Measurements from ENCODE around the gene TNFAIP2.
A peak's percentile ranks its signal among the peaks of the same experiment; 100 is the strongest.
"Not testable (repeated sequence)": the region's sequence is repeated elsewhere in the genome, so short reads cannot be mapped to it uniquely, and the experiment has no call there.

The TNFAIP2 gene

GRCh38 chr14:103172921-103173320, 49.7 kb downstream of the TNFAIP2 start:
- no peaks in the 10 kb centered on the region for H3K27me3 ChIP-seq (ENCODE audit: control insufficient read depth in 1 of 2, insufficient read depth in 2 of 2, low read length in 2 of 2)
- H3K27ac ChIP-seq (ENCODE audit: low read depth, low read length), result no peak overlapping the region
- H3K36me3 ChIP-seq (ENCODE audit: control insufficient read depth in 1 of 2, insufficient read depth in 2 of 2, low read length in 2 of 2), result no peaks in the 10 kb centered on the region
- H3K4me3 ChIP-seq (ENCODE audit: low read depth in 1 of 2, low read length in 2 of 2), result no peak overlapping the region
- peaks cover 14 to 33% of the 10 kb centered on the region in 2 donors for H3K9me3 ChIP-seq (ENCODE audit: control insufficient read depth in 1 of 2, low read length in 2 of 2)
- H3K9ac ChIP-seq (ENCODE audit: low read depth in 1 of 2, low read length in 2 of 2), result no peak overlapping the region
- no peaks in the 10 kb centered on the region for H3K4me1 ChIP-seq (ENCODE audit: control insufficient read depth in 1 of 2, insufficient read depth in 2 of 2, low read length in 2 of 2)

GRCh38 chr14:103173887-103174286, 50.6 kb downstream of the TNFAIP2 start:
- not testable (repeated sequence) for H3K4me1 ChIP-seq (ENCODE audit: control insufficient read depth in 1 of 2, insufficient read depth in 2 of 2, low read length in 2 of 2); H3K4me3 ChIP-seq (ENCODE audit: low read depth in 1 of 2, low read length in 2 of 2); H3K36me3 ChIP-seq (ENCODE audit: control insufficient read depth in 1 of 2, insufficient read depth in 2 of 2, low read length in 2 of 2); H3K27ac ChIP-seq (ENCODE audit: low read depth, low read length); H3K9ac ChIP-seq (ENCODE audit: low read depth in 1 of 2, low read length in 2 of 2); H3K27me3 ChIP-seq (ENCODE audit: control insufficient read depth in 1 of 2, insufficient read depth in 2 of 2, low read length in 2 of 2)
- peaks cover 14 to 23% of the 10 kb centered on the region in 2 donors for H3K9me3 ChIP-seq (ENCODE audit: control insufficient read depth in 1 of 2, low read length in 2 of 2)

- not testable (repeated sequence) for H3K36me3 ChIP-seq (ENCODE audit: control insufficient read depth in 1 of 2, insufficient read depth in 2 of 2, low read length in 2 of 2); H3K27me3 ChIP-seq (ENCODE audit: control insufficient read depth in 1 of 2, insufficient read depth in 2 of 2, low read length in 2 of 2)
These were observed 52.9 kb downstream of the TNFAIP2 start for GRCh38 chr14:103176176-103176575.

GRCh38 chr14:103177376-103177775, 54.1 kb downstream of the TNFAIP2 start:
- Histone ChIP-seq H3K27ac (ENCODE audit: low read depth, low read length) (no peak overlapping the region), H3K4me1 (ENCODE audit: control insufficient read depth in 1 of 2, insufficient read depth in 2 of 2, low read length in 2 of 2) (no peaks in the 10 kb centered on the region), H3K9ac (ENCODE audit: low read depth in 1 of 2, low read length in 2 of 2) (no peak overlapping the region), H3K36me3 (ENCODE audit: control insufficient read depth in 1 of 2, insufficient read depth in 2 of 2, low read length in 2 of 2) (no peaks in the 10 kb centered on the region), H3K27me3 (ENCODE audit: control insufficient read depth in 1 of 2, insufficient read depth in 2 of 2, low read length in 2 of 2) (no peaks in the 10 kb centered on the region), H3K4me3 (ENCODE audit: low read depth in 1 of 2, low read length in 2 of 2) (no peak overlapping the region), H3K9me3 (ENCODE audit: control insufficient read depth in 1 of 2, low read length in 2 of 2) (peaks cover 5 to 14% of the 10 kb centered on the region in 2 donors)

More at GRCh38 chr14:103176176-103176575, 52.9 kb downstream of the TNFAIP2 start:
- not testable (repeated sequence) for H3K4me3 ChIP-seq (ENCODE audit: low read depth in 1 of 2, low read length in 2 of 2); H3K27ac ChIP-seq (ENCODE audit: low read depth, low read length); H3K4me1 ChIP-seq (ENCODE audit: control insufficient read depth in 1 of 2, insufficient read depth in 2 of 2, low read length in 2 of 2); H3K9ac ChIP-seq (ENCODE audit: low read depth in 1 of 2, low read length in 2 of 2)
- H3K9me3 ChIP-seq (ENCODE audit: control insufficient read depth in 1 of 2, low read length in 2 of 2), result peaks cover 5 to 14% of the 10 kb centered on the region in 2 donors

- H3K27ac ChIP-seq (ENCODE audit: low read depth, low read length), result no peak overlapping the region
- no peaks in the 10 kb centered on the region for H3K27me3 ChIP-seq (ENCODE audit: control insufficient read depth in 1 of 2, insufficient read depth in 2 of 2, low read length in 2 of 2)
- no peak overlapping the region for H3K9ac ChIP-seq (ENCODE audit: low read depth in 1 of 2, low read length in 2 of 2)
- no peak overlapping the region for H3K4me3 ChIP-seq (ENCODE audit: low read depth in 1 of 2, low read length in 2 of 2)
- no peaks in the 10 kb centered on the region for H3K4me1 ChIP-seq (ENCODE audit: control insufficient read depth in 1 of 2, insufficient read depth in 2 of 2, low read length in 2 of 2)
- no peaks in the 10 kb centered on the region for H3K36me3 ChIP-seq (ENCODE audit: control insufficient read depth in 1 of 2, insufficient read depth in 2 of 2, low read length in 2 of 2)
- H3K9me3 ChIP-seq (ENCODE audit: control insufficient read depth in 1 of 2, low read length in 2 of 2), result peaks cover under 1 to 14% of the 10 kb centered on the region in 2 donors
These were observed 55.3 kb downstream of the TNFAIP2 start for GRCh38 chr14:103178521-103178920.

GRCh38 chr14:103179094-103179493, 55.8 kb downstream of the TNFAIP2 start:
- Histone ChIP-seq H3K9me3 (ENCODE audit: control insufficient read depth in 1 of 2, low read length in 2 of 2) (peaks cover 0 to 13% of the 10 kb centered on the region in 2 donors), H3K4me3 (ENCODE audit: low read depth in 1 of 2, low read length in 2 of 2) (no peak overlapping the region), H3K27ac (ENCODE audit: low read depth, low read length) (no peak overlapping the region), H3K27me3 (ENCODE audit: control insufficient read depth in 1 of 2, insufficient read depth in 2 of 2, low read length in 2 of 2) (no peaks in the 10 kb centered on the region), H3K36me3 (ENCODE audit: control insufficient read depth in 1 of 2, insufficient read depth in 2 of 2, low read length in 2 of 2) (no peaks in the 10 kb centered on the region), H3K4me1 (ENCODE audit: control insufficient read depth in 1 of 2, insufficient read depth in 2 of 2, low read length in 2 of 2) (no peaks in the 10 kb centered on the region), H3K9ac (ENCODE audit: low read depth in 1 of 2, low read length in 2 of 2) (no peak overlapping the region)

- peaks cover 0 to 3% of the 10 kb centered on the region in 2 donors for H3K9me3 ChIP-seq (ENCODE audit: control insufficient read depth in 1 of 2, low read length in 2 of 2)
- no peak overlapping the region for H3K4me3 ChIP-seq (ENCODE audit: low read depth in 1 of 2, low read length in 2 of 2)
- H3K36me3 ChIP-seq (ENCODE audit: control insufficient read depth in 1 of 2, insufficient read depth in 2 of 2, low read length in 2 of 2), result no peaks in the 10 kb centered on the region
- no peak overlapping the region for H3K9ac ChIP-seq (ENCODE audit: low read depth in 1 of 2, low read length in 2 of 2)
- H3K27ac ChIP-seq (ENCODE audit: low read depth, low read length), result no peak overlapping the region
- H3K27me3 ChIP-seq (ENCODE audit: control insufficient read depth in 1 of 2, insufficient read depth in 2 of 2, low read length in 2 of 2), result no peaks in the 10 kb centered on the region
- H3K4me1 ChIP-seq (ENCODE audit: control insufficient read depth in 1 of 2, insufficient read depth in 2 of 2, low read length in 2 of 2), result no peaks in the 10 kb centered on the region
These were observed 57.1 kb downstream of the TNFAIP2 start for GRCh38 chr14:103180331-103180730.

- peaks cover 0 to 3% of the 10 kb centered on the region in 2 donors for H3K27me3 ChIP-seq (ENCODE audit: control insufficient read depth in 1 of 2, insufficient read depth in 2 of 2, low read length in 2 of 2)
- peaks cover 21 to 32% of the 10 kb centered on the region in 2 donors for H3K4me1 ChIP-seq (ENCODE audit: control insufficient read depth in 1 of 2, insufficient read depth in 2 of 2, low read length in 2 of 2)
These were observed 60.8 kb downstream of the TNFAIP2 start for GRCh38 chr14:103184046-103184445.

GRCh38 chr14:103185051-103186029, 62.1 kb downstream of the TNFAIP2 start:
- Histone ChIP-seq H3K27ac (ENCODE audit: low read depth, low read length) (no peak overlapping the region), H3K4me1 (ENCODE audit: control insufficient read depth in 1 of 2, insufficient read depth in 2 of 2, low read length in 2 of 2) (peaks cover 21 to 32% of the 10 kb centered on the region in 2 donors), H3K9me3 (ENCODE audit: control insufficient read depth in 1 of 2, low read length in 2 of 2) (no peaks in the 10 kb centered on the region), H3K27me3 (ENCODE audit: control insufficient read depth in 1 of 2, insufficient read depth in 2 of 2, low read length in 2 of 2) (peaks cover 0 to 3% of the 10 kb centered on the region in 2 donors), H3K9ac (ENCODE audit: low read depth in 1 of 2, low read length in 2 of 2) (no peak overlapping the region), H3K4me3 (ENCODE audit: low read depth in 1 of 2, low read length in 2 of 2) (no peak overlapping the region), H3K36me3 (ENCODE audit: control insufficient read depth in 1 of 2, insufficient read depth in 2 of 2, low read length in 2 of 2) (no peaks in the 10 kb centered on the region)

More at GRCh38 chr14:103184046-103184445, 60.8 kb downstream of the TNFAIP2 start:
- Histone ChIP-seq H3K9me3 (ENCODE audit: control insufficient read depth in 1 of 2, low read length in 2 of 2) (no peaks in the 10 kb centered on the region), H3K9ac (ENCODE audit: low read depth in 1 of 2, low read length in 2 of 2) (no peak overlapping the region), H3K27ac (ENCODE audit: low read depth, low read length) (no peak overlapping the region), H3K4me3 (ENCODE audit: low read depth in 1 of 2, low read length in 2 of 2) (no peak overlapping the region), H3K36me3 (ENCODE audit: control insufficient read depth in 1 of 2, insufficient read depth in 2 of 2, low read length in 2 of 2) (no peaks in the 10 kb centered on the region)

- Histone ChIP-seq H3K9ac (ENCODE audit: low read depth in 1 of 2, low read length in 2 of 2) (peak overlapping the region in 1 of 2 donors; percentile 10), H3K4me3 (ENCODE audit: low read depth in 1 of 2, low read length in 2 of 2) (peak overlapping the region; percentile 34 to 38), H3K4me1 (ENCODE audit: control insufficient read depth in 1 of 2, insufficient read depth in 2 of 2, low read length in 2 of 2) (peaks cover 21 to 32% of the 10 kb centered on the region in 2 donors), H3K27ac (ENCODE audit: low read depth, low read length) (peak overlapping the region; percentile 4), H3K27me3 (ENCODE audit: control insufficient read depth in 1 of 2, insufficient read depth in 2 of 2, low read length in 2 of 2) (peaks cover 0 to 3% of the 10 kb centered on the region in 2 donors), H3K9me3 (ENCODE audit: control insufficient read depth in 1 of 2, low read length in 2 of 2) (no peaks in the 10 kb centered on the region), H3K36me3 (ENCODE audit: control insufficient read depth in 1 of 2, insufficient read depth in 2 of 2, low read length in 2 of 2) (no peaks in the 10 kb centered on the region)
These were observed 63.1 kb downstream of the TNFAIP2 start for GRCh38 chr14:103186241-103186822.

All from duodenal mucosa (tissue), 2 donors.